OCI-LY1 (cell line): ENCODE measurements around the gene ARID5B.

Experiments
- H2AFZ ChIP-seq: fragments of 200-600 bp; sonication (generic), shearing (Covaris generic); 2 replicates; pipeline ENCODE4 v1.6.0; 2014; ENCODE audit warnings: antibody characterized with exemption, mild to moderate bottlenecking, low read length
- H3F3A ChIP-seq: fragments of 200-600 bp; sonication (generic), shearing (Covaris generic); 2 replicates; pipeline ENCODE4 v1.6.0; 2014; ENCODE audit warnings: mild to moderate bottlenecking, antibody characterized with exemption, low read length, moderate library complexity; ENCODE audit not compliant: insufficient read depth
- H3K27ac ChIP-seq: fragments of 200-600 bp; sonication (generic); 2 replicates; pipeline ENCODE4 v1.5.1; 2014; ENCODE audit warnings: low read length, mixed run types, mild to moderate bottlenecking, low read depth; ENCODE audit not compliant: poor library complexity, severe bottlenecking
- H3K27me3 ChIP-seq: fragments of 200-600 bp; sonication (generic); 2 replicates; pipeline ENCODE4 v1.6.0; 2014; ENCODE audit warnings: antibody characterized with exemption, mild to moderate bottlenecking, low read length, moderate library complexity; ENCODE audit not compliant: insufficient read depth
- H3K36me3 ChIP-seq: fragments of 200-600 bp; sonication (generic); 2 replicates; pipeline ENCODE4 v1.6.1; 2014; ENCODE audit warnings: mild to moderate bottlenecking, antibody characterized with exemption, low read length, moderate library complexity, mixed read lengths; ENCODE audit not compliant: insufficient read depth
- H3K4me1 ChIP-seq: fragments of 200-600 bp; sonication (generic); 2 replicates; pipeline ENCODE4 v1.5.1; 2014; ENCODE audit warnings: mild to moderate bottlenecking, low read length, moderate library complexity; ENCODE audit not compliant: insufficient read depth, severe bottlenecking
- H3K4me2 ChIP-seq: fragments of 200-600 bp; sonication (generic), shearing (Covaris generic); 2 replicates; pipeline ENCODE4 v1.6.1; 2014; ENCODE audit warnings: low read length
- H3K4me3 ChIP-seq: fragments of 200-600 bp; sonication (generic); 2 replicates; pipeline ENCODE4 v1.5.1; 2014; ENCODE audit warnings: low read length, low read depth, mild to moderate bottlenecking, mixed read lengths; ENCODE audit not compliant: poor library complexity, severe bottlenecking
- H3K79me2 ChIP-seq: fragments of 200-600 bp; shearing (Covaris generic); 2 replicates; pipeline ENCODE4 v1.6.1; 2016; ENCODE audit warnings: mixed run types, low read length, mixed read lengths; ENCODE audit not compliant: insufficient read depth
- H3K9ac ChIP-seq: fragments of 200-600 bp; sonication (generic), shearing (Covaris generic); 2 replicates; pipeline ENCODE4 v1.6.1; 2014; ENCODE audit warnings: mild to moderate bottlenecking, low read length, mixed read lengths
- H3K9me2 ChIP-seq: fragments of 200-600 bp; sonication (generic), shearing (Covaris generic); 2 replicates; pipeline ENCODE4 v1.6.1; 2014; ENCODE audit warnings: low read depth, mild to moderate bottlenecking, low read length, mixed read lengths
- H3K9me3 ChIP-seq: fragments of 200-600 bp; shearing (Covaris generic); 2 replicates; pipeline ENCODE4 v1.6.1; 2014; ENCODE audit warnings: low read length, mixed read lengths
- H4K20me1 ChIP-seq: fragments of 200-600 bp; sonication (generic), shearing (Covaris generic); 2 replicates; pipeline ENCODE4 v1.6.0; 2016; ENCODE audit warnings: mild to moderate bottlenecking, low read length; ENCODE audit not compliant: insufficient read depth
- CTCF ChIP-seq: fragments of 200-600 bp; sonication (generic), shearing (Covaris generic); IDR thresholded peaks from 2 replicates; pipeline ENCODE4 v1.5.1; 2017; ENCODE audit warnings: mild to moderate bottlenecking, antibody characterized with exemption, low read length, moderate library complexity, mixed read lengths
- EZH2 ChIP-seq: fragments of 200-600 bp; sonication (generic), shearing (Covaris generic); IDR thresholded peaks from 2 replicates; pipeline ENCODE4 v1.8.0; 2017; ENCODE audit warnings: borderline replicate concordance, mixed run types, mild to moderate bottlenecking, antibody characterized with exemption, low read length, moderate library complexity, mixed read lengths

ARID5B gene

DNA sequence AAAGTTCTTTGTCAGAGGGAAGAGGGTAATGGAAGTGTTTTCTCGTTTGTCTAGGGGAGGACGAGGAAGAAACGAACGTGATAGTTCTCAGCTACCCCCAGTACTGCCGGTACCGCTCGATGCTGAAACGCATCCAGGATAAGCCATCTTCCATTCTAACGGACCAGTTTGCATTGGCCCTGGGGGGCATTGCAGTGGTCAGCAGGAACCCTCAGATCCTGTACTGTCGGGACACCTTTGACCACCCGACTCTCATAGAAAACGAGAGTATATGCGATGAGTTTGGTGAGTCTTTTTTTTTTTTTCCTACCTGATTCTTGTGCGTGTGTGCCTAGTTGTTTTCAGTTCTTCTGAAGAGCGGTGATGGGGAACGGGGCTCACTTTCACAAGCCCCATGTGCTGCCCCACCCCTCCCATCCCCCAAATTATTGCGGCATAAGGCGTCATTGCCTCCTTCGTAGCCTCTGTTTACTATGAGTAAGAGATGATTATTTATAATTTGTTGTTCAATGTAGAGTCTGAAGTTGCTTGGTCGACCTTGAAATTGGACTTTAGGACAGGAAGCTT lies 98.6 kb downstream of the ARID5B start:
- no peaks in the 10 kb centered on the region for H3K9me2 ChIP-seq
- H4K20me1 ChIP-seq: no peaks in the 10 kb centered on the region
- H2AFZ ChIP-seq: no peak overlapping the region
- no peaks in the 10 kb centered on the region for H3K27me3 ChIP-seq
- H3K4me3 ChIP-seq: peak overlapping the region; percentile 51
- TF ChIP-seq EZH2 (no peak), CTCF (no peak)
- H3K4me2 ChIP-seq: peak overlapping the region; percentile 70
- no peaks in the 10 kb centered on the region for H3K9me3 ChIP-seq
- peaks cover 98% of the 10 kb centered on the region for H3K4me1 ChIP-seq
- H3K27ac ChIP-seq: peak overlapping the region; percentile 90
- H3K9ac ChIP-seq: peak overlapping the region; percentile 63
- peaks cover 16% of the 10 kb centered on the region; the same call in 1 of the 2 replicates for H3K79me2 ChIP-seq
- peaks cover 31% of the 10 kb centered on the region; the same call in 1 of the 2 replicates for H3K36me3 ChIP-seq
- H3F3A ChIP-seq: no peaks in the 10 kb centered on the region

GRCh38 chr10:62000726-62001125 lies 99.2 kb downstream of the ARID5B start:
- Histone ChIP-seq H3K27ac (peak overlapping the region; percentile 90), H3K4me1 (peaks cover 95% of the 10 kb centered on the region), H4K20me1 (no peaks in the 10 kb centered on the region), H3K4me2 (peak overlapping the region; percentile 70), H3K4me3 (peak overlapping the region; percentile 51), H3K27me3 (no peaks in the 10 kb centered on the region), H3F3A (no peaks in the 10 kb centered on the region), H3K9me2 (no peaks in the 10 kb centered on the region), H3K79me2 (peaks cover 10% of the 10 kb centered on the region; the same call in 1 of the 2 replicates), H3K36me3 (peaks cover 31% of the 10 kb centered on the region), H3K9me3 (no peaks in the 10 kb centered on the region), H3K9ac (peak overlapping the region; percentile 63), H2AFZ (no peak overlapping the region)
- TF ChIP-seq EZH2 (no peak), CTCF (no peak)

DNA sequence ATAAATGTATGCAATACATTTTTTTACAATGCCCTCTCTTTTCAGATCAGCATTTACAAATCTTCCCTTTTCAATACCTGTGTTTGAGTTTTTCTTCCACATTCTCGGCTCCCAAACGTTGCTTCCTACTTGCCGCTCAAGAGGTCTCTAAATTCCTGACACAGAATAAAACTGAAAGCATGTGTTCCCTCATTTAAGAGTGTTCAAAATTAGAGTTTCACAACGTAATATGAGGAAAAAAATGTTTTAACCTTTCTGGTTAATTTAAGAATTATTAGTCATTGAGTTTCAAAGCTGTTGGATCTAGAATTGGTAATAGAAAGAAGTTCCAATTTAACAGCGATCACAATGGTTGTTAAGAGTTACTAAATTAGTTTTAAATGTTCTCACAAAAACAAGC lies 100.4 kb downstream of the ARID5B start:
- H3K9ac ChIP-seq: peak overlapping the region; percentile 63
- peak overlapping the region; percentile 70 for H3K4me2 ChIP-seq
- no peaks in the 10 kb centered on the region for H3K9me2 ChIP-seq
- no peak overlapping the region for H3K4me3 ChIP-seq
- H3K27me3 ChIP-seq: no peaks in the 10 kb centered on the region
- peaks cover 31% of the 10 kb centered on the region for H3K36me3 ChIP-seq
- H3K27ac ChIP-seq: peak overlapping the region; percentile 90
- peaks cover 86% of the 10 kb centered on the region for H3K4me1 ChIP-seq
- no peaks in the 10 kb centered on the region for H4K20me1 ChIP-seq
- H3K9me3 ChIP-seq: no peaks in the 10 kb centered on the region
- no peaks in the 10 kb centered on the region for H3F3A ChIP-seq
- H3K79me2 ChIP-seq: peaks cover 9% of the 10 kb centered on the region; the same call in 1 of the 2 replicates
- TF ChIP-seq EZH2 (no peak), CTCF (no peak)
- no peak overlapping the region for H2AFZ ChIP-seq
